SW480 (cell line): ENCODE measurements around the gene SCYL3.
"Not testable (repeated sequence)": the region's sequence is repeated elsewhere in the genome, so short reads cannot be mapped to it uniquely, and the experiment has no call there.

ENCODE experiments used
- DNase-seq: peaks from one replicate; pipeline ENCODE4 v3.0.0-alpha.2; 2016; ENCODE audit warnings: low spot score

SCYL3 gene

DNA sequence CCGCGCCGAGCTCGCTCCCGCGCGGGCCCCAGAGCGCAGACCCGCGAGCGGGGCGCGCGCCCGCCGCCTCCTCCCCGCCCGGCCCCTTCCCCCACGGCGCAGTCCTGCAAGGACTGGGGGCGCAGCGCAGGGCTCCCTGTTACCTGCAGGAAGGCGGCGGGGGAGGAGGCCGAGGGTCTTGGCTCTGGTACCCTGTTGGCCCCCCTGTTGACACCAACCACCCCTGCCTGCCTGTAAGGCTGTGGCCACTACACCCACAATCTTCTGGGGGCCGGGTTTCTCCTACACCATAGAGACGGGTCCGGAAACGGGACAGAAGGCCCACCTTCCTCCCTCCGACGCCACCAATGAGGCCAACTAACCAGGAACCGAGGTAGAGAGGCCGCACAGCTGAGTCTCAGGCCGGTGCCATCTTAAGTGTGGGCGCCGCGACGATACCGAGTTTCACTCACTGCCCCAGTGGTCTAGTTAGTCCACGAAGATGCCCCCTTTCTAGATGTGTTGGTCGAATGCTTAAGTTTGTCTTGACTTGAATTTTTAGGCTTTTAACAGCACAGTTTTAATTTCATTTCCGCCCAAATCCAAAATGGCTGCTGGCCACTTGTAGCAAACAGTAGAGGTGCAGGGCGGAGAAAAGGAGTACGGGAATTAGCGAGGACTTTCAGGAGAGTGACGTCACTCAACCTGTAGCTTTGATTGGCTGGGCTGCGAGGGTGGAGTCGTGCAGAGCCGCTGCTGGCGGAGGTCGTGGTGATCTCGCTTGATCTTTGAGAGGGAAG, at the start of gene SCYL3:
SCYL3 (minus strand) TSS at position 252 of the 779 bp plus-strand sequence. CDS start 5,056 bp downstream, outside the sequence.
- DNase-seq, result peak; percentile 97

DNA sequence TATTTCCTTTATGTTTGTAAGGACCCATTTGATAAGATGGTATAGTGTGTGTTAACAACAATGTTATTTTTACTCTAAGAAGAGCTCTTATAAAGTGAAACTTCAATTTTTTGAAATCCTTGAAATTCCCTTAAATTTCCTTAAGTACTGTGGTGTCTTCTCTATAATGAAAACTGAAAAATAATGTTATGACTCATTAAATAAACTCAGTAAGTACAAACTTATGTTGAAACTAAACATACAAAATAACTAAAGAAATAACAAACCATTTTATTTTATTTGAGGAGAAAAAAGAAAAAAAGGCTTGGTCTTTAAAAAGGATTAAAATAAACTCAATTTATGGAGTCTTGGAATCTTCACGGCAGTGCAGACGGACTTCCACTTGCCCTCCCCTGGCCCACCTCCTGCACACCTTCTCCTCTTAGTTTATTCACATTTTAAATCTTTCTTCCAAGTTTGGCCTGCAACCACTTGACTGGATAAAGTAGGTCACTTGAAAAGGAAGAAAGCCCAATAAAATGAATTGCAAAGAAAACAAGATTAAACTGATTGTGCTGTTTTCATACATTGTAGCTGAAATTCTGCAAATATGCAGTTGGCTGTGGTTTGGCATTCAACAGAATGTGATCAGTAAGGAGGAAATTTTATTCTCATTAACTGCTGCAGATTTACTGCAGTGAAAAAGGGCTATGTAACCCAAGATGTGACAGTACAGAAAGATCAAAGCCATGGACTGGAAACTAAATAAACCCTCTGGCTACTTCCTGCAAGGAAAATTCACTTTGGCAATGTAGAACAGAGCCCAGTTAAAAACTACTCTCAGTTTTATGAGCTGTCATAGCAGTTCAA, 48.5 kb upstream of the SCYL3 start:
- no peak for DNase-seq

GRCh38 chr1:169933984-169934725, 40.5 kb upstream of the SCYL3 start:
- no peak for DNase-seq

DNA sequence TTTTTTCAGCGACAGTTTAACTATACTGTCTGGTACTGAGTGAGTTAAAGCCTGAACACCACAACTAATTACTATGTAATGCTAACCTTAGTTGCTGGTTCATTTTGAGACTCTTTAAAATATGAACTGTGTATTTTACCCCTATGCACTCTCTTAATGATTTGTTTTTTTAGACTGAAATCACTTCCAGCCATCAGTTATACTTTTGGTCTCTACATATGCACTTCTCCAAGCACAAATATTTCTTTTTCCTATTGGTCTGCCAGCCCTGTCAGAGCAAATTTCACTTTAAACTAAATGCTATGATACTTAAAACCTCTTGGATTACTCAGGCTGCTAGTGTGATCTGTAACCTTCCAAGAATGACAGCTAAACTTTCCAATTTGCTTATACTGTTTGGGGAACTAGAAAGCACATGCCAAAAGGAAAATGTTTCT, 38.1 kb upstream of the SCYL3 start:
- DNase-seq, result no peak

DNA sequence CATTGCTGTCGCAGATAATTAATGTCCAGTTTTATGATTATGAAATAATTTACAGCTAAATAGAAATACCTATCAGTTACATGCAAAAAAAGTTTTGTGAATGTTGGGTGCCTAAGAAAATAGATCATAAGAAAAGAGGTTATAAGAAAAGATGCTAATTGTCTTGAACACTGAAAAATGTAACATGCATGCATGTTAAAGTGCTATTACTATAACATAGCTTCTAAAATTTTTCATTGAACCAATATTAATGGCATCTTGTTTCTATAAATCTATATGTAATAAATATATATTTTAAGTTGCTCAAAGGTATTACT, 35.5 kb upstream of the SCYL3 start:
- no peak for DNase-seq

- DNase-seq, result peak; percentile 65
Measured at GRCh38 chr1:169928438-169929209, 34.9 kb upstream of the SCYL3 start.

GRCh38 chr1:169925505-169926482, 32.1 kb upstream of the SCYL3 start:
- DNase-seq, result no peak

- no peak for DNase-seq
Measured at GRCh38 chr1:169924829-169925228, 31.1 kb upstream of the SCYL3 start.

DNA sequence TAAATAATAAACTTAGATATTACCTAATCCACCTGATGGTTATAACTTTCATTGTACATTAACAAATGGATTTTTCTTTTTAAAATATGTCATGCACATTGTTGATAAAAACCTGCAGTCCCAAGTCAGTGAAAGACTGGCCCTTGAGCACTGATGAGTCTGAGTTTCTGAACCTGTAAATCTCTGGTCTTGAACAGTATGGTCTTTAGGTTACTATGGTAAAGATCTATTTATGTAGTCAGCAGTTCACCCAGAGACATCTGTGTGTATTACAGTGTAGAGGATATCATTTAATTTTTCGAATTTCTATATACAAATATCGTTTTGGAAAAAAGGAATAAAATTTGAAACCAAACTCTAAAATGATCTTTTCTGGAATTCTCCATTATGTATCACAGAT, 30.4 kb upstream of the SCYL3 start:
- DNase-seq, result no peak

DNA sequence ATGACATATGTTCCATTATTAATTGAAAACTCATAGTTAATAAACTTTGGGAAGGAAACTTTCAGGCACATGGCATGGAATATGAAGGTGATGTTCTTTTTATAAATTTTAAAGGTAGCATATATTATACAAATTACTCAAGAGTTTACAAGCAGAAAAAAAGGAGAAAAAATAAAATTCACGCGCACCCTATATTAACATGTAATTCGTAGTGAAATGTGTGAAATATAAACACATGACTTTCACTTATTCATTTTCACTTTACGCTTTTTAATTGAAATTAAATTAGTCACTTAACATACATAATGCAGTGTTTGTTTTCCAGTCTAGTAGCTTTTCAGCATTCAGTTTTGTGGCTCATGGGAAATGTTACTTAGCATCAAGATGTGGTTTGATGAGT, 27.4 kb upstream of the SCYL3 start:
- no peak for DNase-seq

DNA sequence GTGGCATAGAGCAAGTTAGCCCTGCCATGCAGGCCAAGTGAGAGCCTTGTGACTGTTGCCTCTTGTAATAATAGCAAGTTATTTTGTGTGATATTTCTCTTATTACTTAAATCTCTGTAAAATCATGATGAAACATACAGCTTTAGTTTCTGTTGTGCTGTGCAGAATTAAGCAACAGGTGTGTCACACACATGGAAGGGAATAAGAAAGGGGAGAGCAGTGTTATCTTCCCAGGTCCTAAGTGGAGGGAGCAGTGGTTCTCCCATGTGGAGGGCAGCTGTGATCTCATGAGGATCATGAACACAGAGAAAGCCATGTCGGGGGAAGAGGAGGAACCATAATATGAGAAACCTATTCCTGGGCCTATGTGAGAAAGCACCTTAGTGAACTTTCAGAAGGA, 25.2 kb upstream of the SCYL3 start:
- DNase-seq, result no peak

GRCh38 chr1:169918220-169918619, 24.5 kb upstream of the SCYL3 start:
- DNase-seq, result not testable (repeated sequence)

GRCh38 chr1:169915150-169915549, 21.5 kb upstream of the SCYL3 start:
- DNase-seq, result no peak

DNA sequence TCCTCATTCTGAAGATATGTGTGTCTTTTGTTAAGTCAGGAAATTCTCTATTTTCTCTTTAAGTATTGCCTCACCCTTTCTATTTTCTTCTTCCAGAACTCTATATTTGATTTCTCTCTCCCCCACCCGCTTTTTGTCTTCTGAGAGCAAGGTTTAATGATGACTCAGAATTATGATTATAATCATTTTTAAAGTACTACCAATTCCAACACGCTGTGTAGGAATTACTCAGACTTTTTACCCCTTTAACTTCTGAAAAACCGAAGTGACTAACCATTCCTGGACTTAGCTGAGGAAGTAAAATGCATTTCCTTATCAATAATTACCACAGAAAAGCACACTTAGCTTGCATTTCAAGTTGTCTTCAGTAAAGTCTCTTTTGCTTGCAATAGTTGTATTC, 20.8 kb upstream of the SCYL3 start:
- no peak for DNase-seq

DNA sequence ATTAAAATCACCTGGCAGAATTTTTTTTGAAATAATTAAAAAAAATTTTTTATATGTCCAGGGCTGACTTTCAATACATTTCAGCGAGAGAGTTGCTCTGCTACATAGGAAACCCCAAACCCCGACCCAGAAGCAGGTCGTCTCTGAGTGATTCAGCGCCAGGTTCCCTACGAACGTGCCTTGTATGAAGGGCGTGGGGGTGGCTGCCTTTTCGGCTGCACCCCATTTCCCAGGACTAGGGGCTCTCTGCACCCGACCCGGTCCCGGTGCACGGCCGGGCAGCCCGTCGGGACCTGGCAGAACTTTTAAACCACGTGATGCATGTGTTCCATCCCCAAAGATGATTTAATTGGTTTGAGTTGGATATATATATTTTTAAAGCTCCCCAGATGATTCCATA, 15.8 kb upstream of the SCYL3 start:
- no peak for DNase-seq

DNA sequence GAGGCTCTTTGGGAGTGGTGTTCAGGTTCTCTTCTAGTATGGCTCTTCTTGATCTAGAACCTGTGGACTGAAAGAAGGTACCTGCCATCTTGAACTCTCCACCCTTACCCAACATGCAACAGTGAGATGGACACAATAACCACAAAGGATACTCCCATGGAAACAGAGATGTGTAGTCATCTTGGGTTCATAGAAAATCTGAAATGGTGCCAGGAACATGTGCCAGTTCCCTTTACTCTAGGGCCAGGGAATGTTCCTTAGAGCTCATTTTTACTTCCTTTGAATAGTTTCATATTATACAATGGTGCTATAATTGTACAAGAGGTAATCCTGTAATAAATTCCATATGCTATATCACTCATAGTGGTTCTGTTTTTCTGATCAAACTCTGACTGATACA, 13.2 kb upstream of the SCYL3 start:
- DNase-seq, result no peak

- no peak for DNase-seq
Measured at GRCh38 chr1:169904834-169905233, 11.1 kb upstream of the SCYL3 start.

GRCh38 chr1:169902751-169903150, 9.1 kb upstream of the SCYL3 start:
- no peak for DNase-seq

GRCh38 chr1:169901115-169901514, 7.4 kb upstream of the SCYL3 start:
- no peak for DNase-seq

DNA sequence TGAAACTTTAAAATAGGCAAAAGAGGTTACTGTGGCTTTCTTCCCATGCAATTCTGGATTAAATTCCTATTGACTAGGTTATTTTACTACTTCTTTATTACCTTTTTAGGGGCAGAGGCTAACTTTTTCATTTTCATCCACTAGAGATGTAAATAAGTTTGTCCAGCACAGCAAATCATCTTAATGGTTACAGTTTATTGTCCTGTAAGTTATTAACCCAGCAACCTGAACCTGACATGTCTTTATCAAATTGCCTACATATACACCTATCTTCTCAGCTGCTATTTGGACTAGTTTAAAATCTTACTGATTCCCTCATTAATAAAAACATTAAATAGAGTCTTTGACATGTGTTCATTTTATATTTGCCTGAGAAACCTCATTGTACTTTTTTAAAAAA, 6.9 kb upstream of the SCYL3 start:
- DNase-seq, result no peak
